Kidney tubule cell (primary cell): Measurements from ENCODE around the gene ETHE1.
A peak's percentile ranks its signal among the peaks of the same experiment; 100 is the strongest.

Experiments used
- DNase-seq: peaks from one replicate; pipeline ENCODE4 v3.0.0-alpha.2; 2018; ENCODE audit warnings: low spot score

The ETHE1 gene, protein sequence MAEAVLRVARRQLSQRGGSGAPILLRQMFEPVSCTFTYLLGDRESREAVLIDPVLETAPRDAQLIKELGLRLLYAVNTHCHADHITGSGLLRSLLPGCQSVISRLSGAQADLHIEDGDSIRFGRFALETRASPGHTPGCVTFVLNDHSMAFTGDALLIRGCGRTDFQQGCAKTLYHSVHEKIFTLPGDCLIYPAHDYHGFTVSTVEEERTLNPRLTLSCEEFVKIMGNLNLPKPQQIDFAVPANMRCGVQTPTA

GRCh38 chr19:43526884-43527859, at the start of gene ETHE1:
Gene ETHE1 (minus strand): TSS chr19:43527201. CDS start chr19:43527177, 24 bp downstream.
- DNase-seq: peak; percentile 73

- no peak for DNase-seq
Measured at GRCh38 chr19:43575955-43576878, 49.2 kb upstream of the ETHE1 start.

- peak; percentile 98 for DNase-seq
Measured at GRCh38 chr19:43575156-43575950, 48.4 kb upstream of the ETHE1 start, which contains the start of the genes PINLYP and XRCC1. Gene PINLYP (plus strand): TSS chr19:43575801. CDS start chr19:43577192, 1,391 bp downstream. Gene XRCC1 (minus strand): TSS chr19:43575527. CDS start chr19:43575458, 69 bp downstream.

- peak; percentile 94 for DNase-seq
Measured at GRCh38 chr19:43574424-43575155, 47.6 kb upstream of the ETHE1 start.

- peak; percentile 10 for DNase-seq
Measured at GRCh38 chr19:43572171-43572588, 45.2 kb upstream of the ETHE1 start.

GRCh38 chr19:43570174-43570791, 43.3 kb upstream of the ETHE1 start:
- DNase-seq: peak; percentile 66

GRCh38 chr19:43569657-43570056, 42.7 kb upstream of the ETHE1 start:
- no peak for DNase-seq

- no peak for DNase-seq
Measured at GRCh38 chr19:43564800-43565199, 37.8 kb upstream of the ETHE1 start.

DNA sequence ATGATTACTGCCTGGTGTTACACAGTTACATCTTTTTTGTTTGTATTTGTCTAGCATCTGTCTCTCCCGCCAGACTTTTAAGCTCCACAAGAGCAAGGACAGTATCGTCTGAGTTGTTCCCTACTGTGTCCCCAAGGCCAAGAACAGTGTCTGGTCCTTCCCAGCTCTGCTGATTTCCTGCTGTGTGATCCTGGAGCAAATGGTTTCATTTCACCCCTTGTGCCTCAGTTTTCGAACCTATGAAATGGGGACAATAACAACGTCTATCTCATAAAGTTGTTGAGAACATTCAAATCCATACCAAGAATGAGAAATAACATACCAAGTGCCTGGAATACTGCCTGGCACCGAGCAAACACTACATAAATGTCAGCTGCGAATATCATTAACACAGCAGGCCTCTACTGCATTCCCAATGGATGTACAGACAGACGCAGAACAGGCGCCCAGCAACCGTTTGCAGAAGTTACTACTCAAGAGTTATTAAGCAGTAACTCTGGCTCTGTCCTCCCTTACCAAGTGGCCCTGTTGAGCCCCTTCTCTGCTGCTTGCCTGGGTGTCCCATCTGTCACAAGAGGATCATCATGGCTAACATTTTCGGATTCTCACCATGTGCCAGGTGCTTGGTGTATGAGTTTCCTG, 36.9 kb upstream of the ETHE1 start:
- DNase-seq: no peak

DNA sequence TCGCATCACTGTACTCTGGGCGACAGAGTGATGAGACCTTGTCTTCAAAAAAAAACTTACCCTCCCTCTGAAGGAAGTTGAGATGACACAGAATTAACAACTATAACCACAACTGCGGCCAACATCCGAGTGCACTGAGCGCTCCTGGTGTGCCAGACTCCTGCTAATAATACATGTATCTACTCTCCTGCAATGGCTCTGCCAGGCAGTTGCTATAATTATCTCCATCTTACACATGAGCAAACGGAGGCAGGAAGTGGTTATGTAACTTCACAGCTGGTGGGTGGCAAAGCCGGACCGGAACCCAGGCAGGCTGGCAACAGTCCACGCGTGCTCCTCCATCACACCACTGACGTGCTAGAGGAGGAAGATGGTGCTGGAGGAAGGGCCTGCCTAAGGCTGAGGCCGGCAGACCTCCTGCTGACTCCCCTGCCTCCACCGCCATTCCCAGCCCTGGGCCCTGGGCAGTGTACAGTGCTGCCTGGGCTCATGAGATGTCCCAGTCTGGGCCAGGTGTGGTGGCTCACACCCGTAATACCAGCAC, 35.8 kb upstream of the ETHE1 start:
- DNase-seq: peak; percentile 82

GRCh38 chr19:43562226-43562697, 35.3 kb upstream of the ETHE1 start:
- no peak for DNase-seq

GRCh38 chr19:43561139-43561970, 34.4 kb upstream of the ETHE1 start:
- DNase-seq: no peak

- peak; percentile 30 for DNase-seq
Measured at GRCh38 chr19:43560687-43561086, 33.7 kb upstream of the ETHE1 start.

DNA sequence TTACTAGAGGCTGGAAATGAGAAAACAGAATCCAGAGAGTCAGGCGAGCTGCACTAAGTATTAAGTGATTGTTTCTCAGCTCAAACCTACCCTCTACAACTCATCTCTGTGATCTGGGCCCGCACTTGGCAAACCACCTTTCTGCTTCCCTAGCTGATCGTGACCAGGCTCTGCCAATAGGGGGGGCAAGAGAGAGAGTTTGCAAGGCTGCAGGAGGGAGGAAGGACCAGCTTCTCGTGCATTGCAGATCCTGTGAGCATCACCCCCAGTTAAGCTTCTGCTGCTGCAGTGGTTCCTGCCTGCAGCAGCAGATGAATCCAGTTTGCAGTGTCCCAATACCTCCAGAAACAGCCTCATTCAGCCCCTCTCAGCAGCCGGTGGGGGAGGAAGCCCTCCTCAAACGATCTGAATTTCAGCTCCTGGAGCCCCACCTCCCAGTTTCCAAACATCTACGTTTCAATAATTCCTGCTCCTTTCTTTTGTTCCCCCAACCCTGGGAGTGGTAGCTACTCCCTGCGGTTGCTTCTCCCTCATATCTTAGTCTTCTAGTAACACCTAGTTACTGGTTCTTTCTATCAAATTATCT, 28.3 kb upstream of the ETHE1 start:
- DNase-seq: peak; percentile 63

- no peak for DNase-seq
Measured at GRCh38 chr19:43554317-43554895, 27.4 kb upstream of the ETHE1 start.

- no peak for DNase-seq
Measured at GRCh38 chr19:43553656-43554055, 26.7 kb upstream of the ETHE1 start.

GRCh38 chr19:43552616-43553015, 25.6 kb upstream of the ETHE1 start:
- DNase-seq: no peak
